Hematopoietic multipotent progenitor cell (in vitro differentiated cells): ENCODE measurements around the gene STEEP1. TPM values are rescaled to one million over a fixed set of nuclear protein-coding genes. Genes with fewer than 3 reads are reported as not detected.

Experiments used
- DNase-seq, 3 donors: peaks; one replicate each; pipeline ENCODE4 v3.0.0-alpha.2; 2011 to 2015; ENCODE audit warnings: low read depth in 2 of 3, low spot score in 2 of 3
- total RNA-seq: library from RNA; depleted of rRNA; stranded (reverse); fragments of >200 nt; gene quantifications from one replicate; pipeline ENCODE4 v1.2.3, GENCODE V29; 2012

Gene STEEP1
- total RNA-seq, 1 donor: 17.8 TPM

DNA sequence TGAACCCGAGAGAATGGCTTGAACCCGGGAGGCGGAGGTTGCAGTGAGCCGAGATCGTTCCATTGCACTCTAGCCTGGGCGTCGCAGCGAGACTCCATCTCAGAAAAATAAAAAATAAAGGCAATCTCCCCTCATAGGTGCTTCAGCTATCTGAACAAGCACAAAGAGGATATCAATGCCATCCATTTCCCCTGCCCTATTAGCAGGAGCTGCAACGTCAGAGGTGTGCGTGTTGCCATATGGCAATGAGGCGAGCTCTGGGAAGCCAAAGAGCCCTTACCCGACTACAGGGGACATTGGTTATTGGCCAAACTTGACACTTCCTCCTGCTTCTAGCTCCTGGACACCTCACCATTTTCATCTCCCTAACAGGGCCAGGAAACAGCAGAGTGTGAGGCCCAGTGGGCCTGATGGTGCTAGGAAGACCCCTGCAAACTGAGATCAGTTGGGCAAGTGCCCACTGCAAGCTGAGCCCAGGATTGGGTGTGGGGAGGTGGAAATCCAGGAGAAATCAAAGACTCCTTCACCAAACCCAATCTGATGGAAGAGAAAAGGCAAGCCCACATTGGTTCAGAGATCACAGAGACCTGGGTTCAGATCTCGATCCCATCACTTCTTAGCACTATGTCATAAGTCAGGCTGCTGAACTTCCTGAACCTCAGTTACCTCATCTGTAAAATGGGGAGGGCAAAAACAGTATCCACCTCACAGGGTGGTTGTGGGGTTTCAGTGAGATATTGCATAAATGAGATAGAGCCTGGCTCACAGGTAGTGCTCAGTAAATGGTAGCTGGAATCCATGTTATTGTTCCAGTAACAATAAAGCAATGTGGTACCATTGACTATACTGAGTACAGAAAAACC is 75.8 kb downstream of the STEEP1 start:
- no peak for DNase-seq

DNA sequence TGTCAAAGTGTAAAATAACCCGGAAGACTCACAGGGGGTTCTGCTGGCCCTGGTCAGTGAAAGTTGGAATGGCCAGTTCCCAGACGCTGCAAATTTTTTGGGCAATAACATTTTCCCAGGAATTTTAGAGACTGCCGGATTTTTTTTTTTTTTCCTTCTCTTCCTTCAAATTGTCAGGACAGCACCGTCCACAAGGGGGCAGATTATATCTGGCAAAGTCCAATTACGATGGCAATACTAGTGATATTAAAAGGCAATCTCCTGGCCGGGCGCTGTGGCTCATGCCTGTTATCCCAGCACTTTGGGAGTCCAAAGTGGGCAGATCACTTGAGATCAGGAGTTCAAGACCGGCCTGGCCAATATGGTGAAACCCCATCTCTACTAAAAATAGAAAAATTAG is 76.5 kb downstream of the STEEP1 start:
- peak in 2 of 3 donors; percentile 25 to 56 for DNase-seq

Other genes starting within 250 kb of the STEEP1 start
- gene SLC25A43, start 166.1 kb downstream of the STEEP1 start, total RNA-seq: 8.3 TPM
- 340 TPM for gene SLC25A5, start 97.0 kb downstream of the STEEP1 start, total RNA-seq
- 21.3 TPM for gene UBE2A, start 9.2 kb upstream of the STEEP1 start, total RNA-seq
- gene NKRF, start 41.0 kb upstream of the STEEP1 start, total RNA-seq: 5.4 TPM
- 316 TPM for gene SEPTIN6, start 127.8 kb upstream of the STEEP1 start, total RNA-seq
- gene SOWAHD, start 193.2 kb upstream of the STEEP1 start, total RNA-seq: 3.5 TPM
- gene RPL39, start 226.2 kb upstream of the STEEP1 start, total RNA-seq: 1,963 TPM